Measurements from ENCODE around the gene LIN28B. TPM values are rescaled to one million over a fixed set of nuclear protein-coding genes. Genes with fewer than 3 reads are reported as not detected.

Gene LIN28B
- total and polyA plus RNA-seq, 2 of the 4 experiments (the other 2 are of a cell fraction), result not detected

- TF ChIP-seq CTCF (conservative IDR thresholded peaks at IDR 0.05; ENCODE audit: low read depth, low read length), result peak; percentile 58
- TF ChIP-seq MXI1 (IDR thresholded peaks at IDR 0.05; ENCODE audit: borderline replicate concordance, low read depth, low read length), result no peak
- 0 out of 2 replicates have a peak, but pooled peaks have one; percentile 20 for TF ChIP-seq BHLHE40 (IDR thresholded peaks at IDR 0.05; ENCODE audit: low read depth, low read length)
- peak; percentile 34 for TF ChIP-seq SMC3 (IDR thresholded peaks at IDR 0.05; ENCODE audit: low read depth, low read length)
- no peak for TF ChIP-seq RCOR1 (IDR thresholded peaks at IDR 0.05; ENCODE audit: insufficient replicate concordance, low read length)
- no peak for TF ChIP-seq CEBPB (IDR thresholded peaks at IDR 0.05; ENCODE audit: low read depth, low read length)
- no peak for TF ChIP-seq MAFK (IDR thresholded peaks at IDR 0.05; ENCODE audit: low read depth, low read length)
- TF ChIP-seq RAD21 (IDR thresholded peaks at IDR 0.05; ENCODE audit: low read length), result peak; percentile 46
- peak; percentile 30 for DNase-seq
- no peak overlapping the region for H2BK15ac ChIP-seq (ENCODE audit: low read depth, low read length)
- no peak overlapping the region for H4K5ac ChIP-seq (ENCODE audit: low read depth, low read length)
- H3K4ac ChIP-seq (ENCODE audit: low read depth, low read length), result no peak overlapping the region
- ChIA-PET POLR2A (ENCODE audit: unreplicated experiment) (no interaction called here), CTCF (no interaction called here)
- WGBS, 2 experiments (ENCODE audit: extremely low coverage in 2 of 2, insufficient read length in 1 of 2), result 1% methylated on average over 18 of the region's 104 CpGs; no CpG with 5 or more reads in 1 of the 2 experiments
- no peak overlapping the region for H3K56ac ChIP-seq (ENCODE audit: extremely low read depth, insufficient read depth, low read length)
- peaks cover 17% of the 10 kb centered on the region for H3K27me3 ChIP-seq (ENCODE audit: control insufficient read depth, insufficient read depth, low read length)
- intact Hi-C loops (cut with micrococcal nuclease) (loop anchor here (1.0 kb wide), 1 partner anchor 137 kb away; no protein-coding TSS in a partner anchor), in situ Hi-C loops (cut with MboI; ENCODE audit: low sequenced_read_pairs) (loop anchor here (10.0 kb wide), 1 partner anchor 134 kb away; no protein-coding TSS in a partner anchor), dilution Hi-C loops (cut with HindIII; ENCODE audit: low sequenced_read_pairs, unreplicated experiment) (no loop called here)
- H3K4me1 ChIP-seq (ENCODE audit: control insufficient read depth, insufficient read depth, low read length), result no peaks in the 10 kb centered on the region; the same call in 1 of the 2 replicates
- peak overlapping the region; percentile 88 for H2AFZ ChIP-seq (replicated peaks; ENCODE audit: low read length, poor library complexity)
- BruUV-seq (replicated peaks), result no TSS peak
- no peak overlapping the region for H3K23ac ChIP-seq (ENCODE audit: low read depth, low read length)
- no peaks in the 10 kb centered on the region for H3K79me1 ChIP-seq (ENCODE audit: low read depth in 1 of 2, low read length in 2 of 2)
- H4K91ac ChIP-seq (ENCODE audit: insufficient read depth, low read depth, low read length), result no peak overlapping the region
- no peaks in the 10 kb centered on the region for H4K20me1 ChIP-seq (ENCODE audit: insufficient read depth, low read length)
- peaks cover 2% of the 10 kb centered on the region; the same call in 1 of the 2 replicates for H3K9me3 ChIP-seq (ENCODE audit: control insufficient read depth, insufficient read depth, low read length)
- H3K27ac ChIP-seq (ENCODE audit: insufficient read depth, low read length), result no peak overlapping the region
- no peak overlapping the region for H2BK5ac ChIP-seq (ENCODE audit: low read depth, low read length, poor library complexity, severe bottlenecking)
- H2AK5ac ChIP-seq (ENCODE audit: low read depth, low read length), result no peak overlapping the region
- peak overlapping the region; percentile 28 for H3K4me3 ChIP-seq (ENCODE audit: insufficient read depth, low read depth, low read length)
- no peak overlapping the region for H3K18ac ChIP-seq (ENCODE audit: low read depth, low read length)
- no peak overlapping the region for H2AK9ac ChIP-seq (replicated peaks; ENCODE audit: low read depth, low read length, poor library complexity)
- no peak overlapping the region for H2BK120ac ChIP-seq (ENCODE audit: low read depth, low read length)
- H3K9me1 ChIP-seq (ENCODE audit: insufficient read depth, low read length), result no peaks in the 10 kb centered on the region
- no peak overlapping the region for H3K9ac ChIP-seq (ENCODE audit: low read depth, low read length)
- H3K36me3 ChIP-seq (ENCODE audit: control insufficient read depth, insufficient read depth, low read length), result no peaks in the 10 kb centered on the region
- H2BK20ac ChIP-seq (ENCODE audit: low read depth, low read length), result no peak overlapping the region
- peak overlapping the region; percentile 58 for H3K4me2 ChIP-seq (ENCODE audit: low read depth, low read length)
- H3K14ac ChIP-seq (replicated peaks; ENCODE audit: low read depth, low read length), result no peak overlapping the region
- no peak overlapping the region for H4K8ac ChIP-seq (ENCODE audit: low read depth in 2 of 2, low read length in 2 of 2)
- peak; percentile 98 for ATAC-seq (ENCODE audit: low read depth)
Observed at GRCh38 chr6:104940893-104941728, 15.8 kb upstream of the LIN28B start.
